ENCODE measurements around the gene RAB4A.
A peak's percentile ranks its signal among the peaks of the same experiment; 100 is the strongest.
"Not testable (repeated sequence)": the region's sequence is repeated elsewhere in the genome, so short reads cannot be mapped to it uniquely, and the experiment has no call there.

RAB4A gene

DNA sequence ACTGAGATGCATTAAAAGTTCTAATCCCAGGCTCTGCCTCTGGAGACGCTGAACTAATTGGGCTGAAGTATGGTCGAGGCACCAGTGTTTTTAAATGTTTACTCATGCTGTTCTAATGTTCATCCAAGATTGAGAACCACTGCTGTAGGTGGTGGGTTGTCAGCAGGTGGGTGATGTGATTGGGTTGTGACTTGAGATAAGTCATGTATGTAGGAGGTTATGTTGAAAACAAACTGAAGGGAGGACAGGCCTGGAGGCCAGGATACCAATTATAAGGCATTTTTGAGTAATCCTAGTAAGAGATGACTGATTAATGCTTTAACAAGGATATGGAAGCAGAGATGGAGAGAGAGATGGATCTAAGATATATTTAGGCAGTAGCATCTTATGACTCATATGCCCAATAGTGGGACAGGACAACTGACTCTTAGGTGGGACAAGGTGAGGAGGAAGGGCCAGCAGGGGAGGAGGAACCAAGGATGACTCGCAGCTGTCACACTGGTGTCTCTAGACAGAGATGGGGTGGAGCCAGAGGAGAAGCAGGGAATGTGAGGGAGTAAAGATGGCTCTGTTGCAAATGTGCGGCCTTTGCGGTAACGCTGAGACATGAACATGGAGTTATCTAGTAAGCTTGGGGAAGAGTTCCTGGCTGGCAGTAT is 29.3 kb downstream of the RAB4A start:
- no peak for DNase-seq

DNA sequence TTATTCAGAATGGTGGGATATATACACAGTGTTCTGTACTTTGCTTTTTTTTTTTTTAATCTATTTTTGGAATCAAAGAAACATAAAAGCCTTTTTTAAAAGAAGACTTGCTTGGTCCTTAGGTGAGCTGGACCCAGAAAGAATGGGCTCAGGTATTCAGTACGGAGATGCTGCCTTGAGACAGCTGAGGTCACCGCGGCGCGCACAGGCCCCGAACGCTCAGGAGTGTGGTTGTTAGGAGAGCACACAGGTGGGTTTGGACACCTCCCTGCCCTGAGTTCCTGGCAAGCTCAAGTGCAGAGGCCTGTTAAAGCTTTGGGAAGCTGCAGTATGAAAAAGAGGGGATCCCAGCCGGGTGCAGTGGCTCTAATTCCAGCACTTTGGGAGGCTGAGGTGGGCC is 31.8 kb downstream of the RAB4A start:
- DNase-seq: no peak

- DNase-seq: no peak
These were observed 32.9 kb downstream of the RAB4A start for GRCh38 chr1:229303855-229304254.

DNA sequence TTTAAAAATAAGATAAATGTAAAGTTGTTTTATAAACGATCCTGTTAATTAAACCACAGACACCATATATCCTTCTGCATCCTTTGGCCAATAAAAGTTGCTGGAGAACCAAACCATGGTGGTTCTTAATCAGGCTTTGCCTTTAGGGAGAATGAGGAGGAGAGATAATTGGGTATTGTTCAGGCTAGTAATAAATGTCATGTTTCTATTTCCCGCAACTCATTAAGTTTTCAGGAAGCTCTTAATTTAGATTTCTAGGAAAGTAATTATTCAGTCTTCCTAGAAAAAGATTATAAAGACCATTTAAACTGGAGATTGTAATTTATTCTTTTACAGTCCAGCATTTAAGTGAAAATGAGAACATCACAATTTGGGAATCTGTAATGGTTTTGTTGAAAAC is 34.5 kb downstream of the RAB4A start:
- DNase-seq: no peak

DNA sequence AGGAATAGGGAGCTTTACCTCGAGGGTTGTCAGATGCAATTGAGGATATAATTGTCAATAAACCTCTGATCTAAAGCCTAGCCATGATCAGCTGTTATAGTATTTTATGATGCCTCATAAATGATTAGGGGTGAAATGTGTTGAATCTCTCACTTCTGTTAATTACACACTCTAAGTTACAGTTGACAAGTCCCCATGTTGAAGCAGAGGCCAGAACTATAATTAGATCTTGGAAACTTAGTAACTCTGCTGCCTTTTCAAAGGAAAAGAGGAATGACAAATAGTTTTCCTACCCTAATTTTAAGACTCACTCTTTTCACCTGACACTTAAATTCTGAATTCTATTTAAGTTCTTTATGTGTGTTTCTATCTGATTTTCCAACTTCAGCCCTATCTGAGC is 38.2 kb downstream of the RAB4A start:
- DNase-seq: no peak

GRCh38 chr1:229309684-229310083 is 38.8 kb downstream of the RAB4A start:
- no peak for DNase-seq

- no peak for DNase-seq
These were observed 39.9 kb downstream of the RAB4A start for GRCh38 chr1:229310833-229311232.

GRCh38 chr1:229316166-229316565 is 45.3 kb downstream of the RAB4A start:
- no peak for DNase-seq

GRCh38 chr1:229318056-229318455 is 47.1 kb downstream of the RAB4A start:
- DNase-seq: peak; percentile 54

GRCh38 chr1:229319487-229319886 is 48.6 kb downstream of the RAB4A start:
- DNase-seq: no peak

GRCh38 chr1:229323201-229323600 is 52.3 kb downstream of the RAB4A start:
- no peak for DNase-seq

DNA sequence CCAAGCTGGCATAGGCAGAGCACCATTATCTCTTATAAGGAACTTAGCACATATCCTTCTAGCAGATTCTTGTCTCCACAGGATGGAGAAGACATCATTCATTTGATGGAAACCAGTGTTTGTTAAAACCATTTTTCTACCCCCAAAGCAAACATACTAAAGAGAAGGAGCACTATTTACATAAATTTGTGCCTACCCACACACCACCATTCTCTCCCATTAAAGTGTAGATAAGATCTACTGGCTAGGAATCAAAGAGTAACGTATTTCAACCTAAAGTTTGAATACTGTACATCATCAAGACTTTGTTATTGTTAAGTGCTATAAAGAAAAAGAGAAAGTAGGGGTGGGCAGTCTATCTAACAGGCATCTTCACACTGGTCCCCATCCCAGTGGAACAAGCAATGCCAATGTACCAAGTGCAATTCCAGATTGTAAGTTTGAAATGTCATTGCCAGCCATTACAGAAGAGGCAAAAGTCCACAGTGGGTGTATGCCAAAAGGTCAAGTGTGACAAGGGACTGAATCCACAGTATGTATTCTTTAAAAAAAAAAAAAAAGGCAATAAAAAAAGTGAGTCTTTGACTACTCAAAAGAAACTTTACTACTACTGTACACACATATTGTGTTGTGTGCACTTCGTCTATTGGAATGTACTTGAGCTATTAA is 53.1 kb downstream of the RAB4A start:
- no peak for DNase-seq

- no peak for DNase-seq
These were observed 54.5 kb downstream of the RAB4A start for GRCh38 chr1:229325401-229325800.

GRCh38 chr1:229325853-229326487 is 55.1 kb downstream of the RAB4A start:
- no peak for DNase-seq

DNA sequence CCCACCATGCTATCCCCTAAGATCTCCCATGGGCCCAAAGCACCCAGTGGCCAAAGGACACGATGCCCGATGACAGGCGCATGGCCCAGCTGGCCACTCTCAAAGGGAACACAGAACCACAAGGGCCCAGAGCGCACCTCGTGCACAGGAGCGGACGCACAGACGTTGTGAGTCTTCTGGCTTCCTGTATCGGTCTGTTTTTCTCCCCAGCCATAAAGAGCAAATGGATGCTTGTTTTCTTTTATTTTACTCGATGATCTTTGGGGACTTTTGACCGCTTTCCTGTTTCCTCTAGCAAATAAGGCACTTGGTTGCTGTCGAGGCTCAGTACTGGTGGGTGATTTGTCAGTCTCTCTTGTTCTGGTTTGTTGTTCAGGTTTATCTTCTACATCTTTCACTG is 55.7 kb downstream of the RAB4A start:
- no peak for DNase-seq

DNA sequence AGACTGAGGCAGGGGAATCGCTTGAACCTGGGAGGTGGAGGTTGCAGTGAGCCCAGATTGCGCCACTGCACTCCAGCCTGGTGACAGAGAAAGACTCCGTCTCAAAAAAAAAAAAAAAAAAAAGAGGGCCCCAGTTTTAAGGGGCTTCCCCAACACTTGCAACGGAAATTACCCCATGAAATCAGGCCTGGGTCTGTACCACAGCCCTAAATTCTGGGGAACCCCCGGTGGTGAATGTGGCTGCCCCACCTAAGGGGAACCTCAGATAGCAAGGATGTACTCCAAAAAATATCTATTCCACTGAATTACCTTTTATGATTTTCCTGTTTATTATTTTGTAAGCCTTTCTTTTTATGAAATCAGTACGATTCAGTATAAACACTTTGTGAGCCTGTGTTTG is 56.9 kb downstream of the RAB4A start:
- not testable (repeated sequence) for DNase-seq

GRCh38 chr1:229328598-229329362 is 57.9 kb downstream of the RAB4A start:
- no peak for DNase-seq

DNA sequence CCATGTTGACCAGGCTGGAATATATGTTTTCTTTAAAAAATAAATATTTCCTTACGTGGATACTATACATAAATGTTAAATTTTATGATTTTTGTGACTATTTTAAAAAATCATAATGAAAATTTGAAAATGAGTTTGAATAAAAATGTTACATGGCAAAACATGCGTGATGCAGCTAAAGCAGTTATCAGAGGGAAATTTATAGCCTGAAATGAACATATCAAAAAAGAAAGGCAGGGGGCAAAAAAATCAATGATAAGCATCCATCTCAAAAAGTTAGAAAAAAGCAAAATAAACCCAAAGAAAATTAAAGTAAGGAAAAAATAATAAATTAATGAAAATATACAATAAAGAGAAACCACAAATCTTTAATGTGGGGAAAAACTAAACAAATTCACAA is 63.4 kb downstream of the RAB4A start:
- DNase-seq: no peak

GRCh38 chr1:229334716-229335115 is 63.8 kb downstream of the RAB4A start:
- DNase-seq: peak; percentile 42

DNA sequence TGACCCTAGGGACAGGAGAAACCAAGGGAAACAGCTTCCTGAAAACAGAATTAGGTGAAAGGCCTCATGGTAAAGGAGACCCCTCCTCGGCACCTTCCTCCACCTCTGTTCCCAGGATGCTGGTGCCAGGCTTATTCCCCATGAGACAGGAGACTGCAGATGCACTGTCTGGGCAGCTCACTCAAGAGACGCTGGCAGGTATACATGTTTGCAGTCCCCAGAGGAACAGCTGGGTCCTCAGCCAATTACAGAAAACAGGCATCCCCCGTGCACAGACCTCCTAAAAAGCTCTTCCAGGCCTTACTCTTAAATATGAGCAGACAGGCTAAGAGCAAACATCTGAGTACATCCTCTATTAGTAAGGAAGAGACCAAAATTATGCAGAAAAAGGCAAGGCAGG is 65.4 kb downstream of the RAB4A start:
- no peak for DNase-seq

DNA sequence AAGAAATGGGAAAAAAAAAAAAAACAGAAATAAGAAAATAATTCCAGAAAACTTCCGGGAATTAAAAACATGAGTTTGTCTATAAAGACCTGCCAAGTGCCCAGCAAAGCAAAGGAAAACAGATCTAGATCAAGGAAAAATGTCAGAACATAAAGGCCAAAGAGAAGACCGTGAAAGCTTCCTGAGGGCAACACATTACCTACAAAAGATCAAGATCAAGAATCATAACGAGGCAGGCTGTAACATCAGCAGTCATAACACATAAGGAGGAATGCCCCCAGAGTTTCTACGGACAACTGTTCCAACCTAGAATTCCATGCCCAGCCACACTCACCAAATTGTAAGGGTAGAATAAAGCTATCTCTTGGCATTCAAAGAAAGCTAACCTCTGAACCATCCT is 68.2 kb downstream of the RAB4A start:
- no peak for DNase-seq

GRCh38 chr1:229339520-229339919 is 68.6 kb downstream of the RAB4A start:
- no peak for DNase-seq

GRCh38 chr1:229340496-229340895 is 69.6 kb downstream of the RAB4A start:
- no peak for DNase-seq
